ENCODE measurements around the gene CFL1. TPM values are rescaled to one million over a fixed set of nuclear protein-coding genes. Genes with fewer than 3 reads are reported as not detected.

CFL1 gene
- total and polyA plus RNA-seq, 2 of the 8 experiments (the other 6 are each of a cell fraction or from before 2014, with no cell fraction given): 1,252 to 1,365 TPM

DNA sequence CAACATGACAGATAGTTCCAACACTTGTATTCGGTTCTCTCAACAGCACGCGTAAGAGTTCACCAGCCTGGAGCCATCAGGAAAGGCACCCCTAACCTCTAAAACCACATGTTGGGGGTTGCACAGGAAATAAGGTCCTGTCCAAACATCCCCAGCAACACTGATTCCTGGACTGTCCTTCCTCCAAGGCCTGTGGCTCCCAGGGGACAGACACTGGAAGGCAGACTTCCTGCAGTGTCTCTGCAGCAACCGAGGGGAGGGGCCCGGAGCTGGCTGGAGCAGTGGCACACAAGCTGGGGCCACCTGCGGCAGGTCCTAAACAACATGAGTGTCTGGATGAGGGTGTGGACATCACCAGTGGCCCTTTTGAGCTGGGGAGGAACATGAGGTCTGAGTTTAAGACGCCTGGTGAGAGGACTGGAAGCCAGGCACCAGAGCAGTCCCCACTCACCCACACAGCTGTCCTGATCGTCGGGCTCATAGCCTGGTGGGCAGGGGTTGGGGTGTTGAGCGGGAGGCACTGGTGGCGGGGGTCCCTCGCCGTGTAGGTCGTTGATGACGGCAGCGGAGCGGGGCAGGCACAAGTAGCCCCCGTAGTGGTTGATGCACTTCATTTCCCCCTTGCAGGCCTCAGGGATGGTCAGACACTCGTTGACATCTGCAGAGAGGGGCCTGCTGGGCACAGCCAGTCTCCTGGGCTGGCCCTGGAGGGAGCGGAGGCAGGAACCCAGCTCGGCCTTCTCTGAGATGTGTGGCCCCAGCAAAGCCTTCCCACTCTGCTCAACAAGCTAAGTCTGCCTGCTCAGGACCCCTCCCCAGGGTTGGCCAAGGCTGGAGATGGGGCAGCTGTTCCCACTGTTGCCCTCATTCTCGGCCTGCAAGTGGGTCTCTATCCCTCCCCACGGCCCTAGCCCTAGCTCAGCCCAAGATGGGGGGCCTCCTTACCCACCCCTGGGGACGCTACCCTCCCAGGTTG, 13.0 kb upstream of the CFL1 start:
- no peaks in the 10 kb centered on the region for H3K79me2 ChIP-seq (ENCODE audit: control insufficient read depth in 1 of 2, insufficient read depth in 2 of 2, low read length in 2 of 2)
- H2BK15ac ChIP-seq (ENCODE audit: low read length): no peak overlapping the region
- H3K4me1 ChIP-seq (replicated peaks in 1 of 4; ENCODE audit: control insufficient read depth in 3 of 4, insufficient read depth in 4 of 4, low read length in 3 of 4): peaks cover 0 to 10% (median 3%) of the 10 kb centered on the region in 4 experiments; a peak in 5 of 7 replicates
- no peak overlapping the region; a peak in 1 of 4 replicates for H3K4me2 ChIP-seq (ENCODE audit: insufficient read depth in 1 of 2, low read depth in 2 of 2, low read length in 2 of 2)
- no peak overlapping the region for H3K9ac ChIP-seq (replicated peaks in 1 of 4; ENCODE audit: extremely low read depth in 1 of 4, low read depth in 3 of 4, low read length in 3 of 4)
- H2BK12ac ChIP-seq (ENCODE audit: low read depth, low read length): 0 out of 2 replicates have a peak overlapping the region, but pooled peaks have one; percentile 27
- no peak overlapping the region for H3K4ac ChIP-seq (replicated peaks; ENCODE audit: insufficient read length, low read depth, low read length)
- no peak overlapping the region for H3K23ac ChIP-seq (ENCODE audit: insufficient read length)
- peaks cover 0 to 32% (median 15%) of the 10 kb centered on the region in 4 experiments; a peak in 4 of 7 replicates for H3K27me3 ChIP-seq (replicated peaks in 1 of 4; ENCODE audit: control insufficient read depth in 3 of 4, extremely low read depth in 1 of 4, insufficient read depth in 3 of 4, low read length in 3 of 4)
- FAIRE-seq: no peak
- no peak overlapping the region for H2AFZ ChIP-seq (ENCODE audit: low read length)
- no peak overlapping the region for H2BK5ac ChIP-seq (ENCODE audit: low read depth, low read length)
- no peak overlapping the region for H4K8ac ChIP-seq (ENCODE audit: extremely low read depth, insufficient read depth, low read length)
- H3K79me1 ChIP-seq (ENCODE audit: low read depth, low read length): no peaks in the 10 kb centered on the region; the same call in 1 of the 2 replicates
- H3K27ac ChIP-seq (ENCODE audit: low read depth, low read length): no peak overlapping the region
- ChIA-PET CTCF (ENCODE audit: partially characterized antibody) (interaction anchor here (0.6 to 8.9 kb wide), 16 partner anchors 8 to 189 kb away, joined by 3 to 210 read pairs (median 3); partner anchors contain the start of genes CCDC85B, CFL1, CTSW and FIBP), POLR2A (ENCODE audit: partially characterized antibody) (interaction anchor here (0.8 to 39.7 kb wide), 3 partner anchors 4 to 47 kb away, joined by 3 to 1071 read pairs (median 1071); partner anchors contain the start of genes CCDC85B, CFL1, CTSW and EFEMP2)
- H4K20me1 ChIP-seq (replicated peaks in 1 of 2; ENCODE audit: control insufficient read depth in 1 of 2, insufficient read depth in 2 of 2, low read length in 2 of 2): peaks cover 0 to 2% of the 10 kb centered on the region in 2 experiments
- H2AK5ac ChIP-seq (ENCODE audit: low read depth, low read length): peak overlapping the region; percentile 40; the same call in 1 of the 2 replicates
- no peak overlapping the region for H4K5ac ChIP-seq (ENCODE audit: insufficient read length, low read depth, low read length)
- H2BK120ac ChIP-seq (replicated peaks; ENCODE audit: low read depth, low read length): no peak overlapping the region
- peaks cover 9% of the 10 kb centered on the region; the same call in 1 of the 2 replicates for H3K23me2 ChIP-seq (ENCODE audit: low read depth, low read length)
- H4K91ac ChIP-seq (replicated peaks; ENCODE audit: insufficient read length, low read length): no peak overlapping the region
- H3K56ac ChIP-seq (replicated peaks; ENCODE audit: insufficient read length, low read depth, low read length): no peak overlapping the region
- no peaks in the 10 kb centered on the region for H3K36me3 ChIP-seq (ENCODE audit: control insufficient read depth in 2 of 4, insufficient read depth in 4 of 4, low read length in 3 of 4)
- no peak overlapping the region for H2BK20ac ChIP-seq (ENCODE audit: low read length)
- DNase-seq (ENCODE audit: low read depth in 1 of 2, low spot score in 2 of 2): no peak
- no peak overlapping the region for H3K18ac ChIP-seq (ENCODE audit: extremely low read depth, low read length)
- H3K4me3 ChIP-seq (ENCODE audit: extremely low read depth in 1 of 4, insufficient read depth in 2 of 4, low read depth in 3 of 4, low read length in 4 of 4): no peak overlapping the region
- no peaks in the 10 kb centered on the region for H3K9me3 ChIP-seq (ENCODE audit: insufficient read depth in 2 of 2, low read depth in 1 of 2, low read length in 1 of 2)
- H3K14ac ChIP-seq (ENCODE audit: insufficient read length): no peak overlapping the region
- WGBS, 2 experiments (ENCODE audit: extremely low coverage in 1 of 2, insufficient coverage in 1 of 2, insufficient read length in 1 of 2, insufficient replicate concordance in 2 of 2, low coverage in 1 of 2, low lambda C conversion rate in 2 of 2, missing lambda C conversion rate in 1 of 2): 90% methylated on average over 24 of the region's 24 CpGs; no CpG with 5 or more reads in 1 of the 2 experiments
- TF ChIP-seq CREB1 (IDR thresholded peaks at IDR 0.05) (no peak), CBX8 (IDR thresholded peaks at IDR 0.05; ENCODE audit: borderline replicate concordance, low read depth, low read length) (no peak), TBP (IDR thresholded peaks at IDR 0.05; ENCODE audit: low read depth, low read length) (no peak)
- TF ChIP-seq, protein P1, sequence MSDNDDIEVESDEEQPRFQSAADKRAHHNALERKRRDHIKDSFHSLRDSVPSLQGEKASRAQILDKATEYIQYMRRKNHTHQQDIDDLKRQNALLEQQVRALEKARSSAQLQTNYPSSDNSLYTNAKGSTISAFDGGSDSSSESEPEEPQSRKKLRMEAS (IDR thresholded peaks at IDR 0.05): no peak
- TF ChIP-seq, protein P2, sequence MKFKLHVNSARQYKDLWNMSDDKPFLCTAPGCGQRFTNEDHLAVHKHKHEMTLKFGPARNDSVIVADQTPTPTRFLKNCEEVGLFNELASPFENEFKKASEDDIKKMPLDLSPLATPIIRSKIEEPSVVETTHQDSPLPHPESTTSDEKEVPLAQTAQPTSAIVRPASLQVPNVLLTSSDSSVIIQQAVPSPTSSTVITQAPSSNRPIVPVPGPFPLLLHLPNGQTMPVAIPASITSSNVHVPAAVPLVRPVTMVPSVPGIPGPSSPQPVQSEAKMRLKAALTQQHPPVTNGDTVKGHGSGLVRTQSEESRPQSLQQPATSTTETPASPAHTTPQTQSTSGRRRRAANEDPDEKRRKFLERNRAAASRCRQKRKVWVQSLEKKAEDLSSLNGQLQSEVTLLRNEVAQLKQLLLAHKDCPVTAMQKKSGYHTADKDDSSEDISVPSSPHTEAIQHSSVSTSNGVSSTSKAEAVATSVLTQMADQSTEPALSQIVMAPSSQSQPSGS (IDR thresholded peaks at IDR 0.05; ENCODE audit: low read length): no peak
- TF ChIP-seq, protein P3, sequence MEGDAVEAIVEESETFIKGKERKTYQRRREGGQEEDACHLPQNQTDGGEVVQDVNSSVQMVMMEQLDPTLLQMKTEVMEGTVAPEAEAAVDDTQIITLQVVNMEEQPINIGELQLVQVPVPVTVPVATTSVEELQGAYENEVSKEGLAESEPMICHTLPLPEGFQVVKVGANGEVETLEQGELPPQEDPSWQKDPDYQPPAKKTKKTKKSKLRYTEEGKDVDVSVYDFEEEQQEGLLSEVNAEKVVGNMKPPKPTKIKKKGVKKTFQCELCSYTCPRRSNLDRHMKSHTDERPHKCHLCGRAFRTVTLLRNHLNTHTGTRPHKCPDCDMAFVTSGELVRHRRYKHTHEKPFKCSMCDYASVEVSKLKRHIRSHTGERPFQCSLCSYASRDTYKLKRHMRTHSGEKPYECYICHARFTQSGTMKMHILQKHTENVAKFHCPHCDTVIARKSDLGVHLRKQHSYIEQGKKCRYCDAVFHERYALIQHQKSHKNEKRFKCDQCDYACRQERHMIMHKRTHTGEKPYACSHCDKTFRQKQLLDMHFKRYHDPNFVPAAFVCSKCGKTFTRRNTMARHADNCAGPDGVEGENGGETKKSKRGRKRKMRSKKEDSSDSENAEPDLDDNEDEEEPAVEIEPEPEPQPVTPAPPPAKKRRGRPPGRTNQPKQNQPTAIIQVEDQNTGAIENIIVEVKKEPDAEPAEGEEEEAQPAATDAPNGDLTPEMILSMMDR (IDR thresholded peaks at IDR 0.05; ENCODE audit: control extremely low read depth in 1 of 3, insufficient read depth in 1 of 3, low read depth in 1 of 3, low read length in 3 of 3): no peak

Data from H1 (cell line).